ENCODE results near the gene DOCK6.

DNA sequence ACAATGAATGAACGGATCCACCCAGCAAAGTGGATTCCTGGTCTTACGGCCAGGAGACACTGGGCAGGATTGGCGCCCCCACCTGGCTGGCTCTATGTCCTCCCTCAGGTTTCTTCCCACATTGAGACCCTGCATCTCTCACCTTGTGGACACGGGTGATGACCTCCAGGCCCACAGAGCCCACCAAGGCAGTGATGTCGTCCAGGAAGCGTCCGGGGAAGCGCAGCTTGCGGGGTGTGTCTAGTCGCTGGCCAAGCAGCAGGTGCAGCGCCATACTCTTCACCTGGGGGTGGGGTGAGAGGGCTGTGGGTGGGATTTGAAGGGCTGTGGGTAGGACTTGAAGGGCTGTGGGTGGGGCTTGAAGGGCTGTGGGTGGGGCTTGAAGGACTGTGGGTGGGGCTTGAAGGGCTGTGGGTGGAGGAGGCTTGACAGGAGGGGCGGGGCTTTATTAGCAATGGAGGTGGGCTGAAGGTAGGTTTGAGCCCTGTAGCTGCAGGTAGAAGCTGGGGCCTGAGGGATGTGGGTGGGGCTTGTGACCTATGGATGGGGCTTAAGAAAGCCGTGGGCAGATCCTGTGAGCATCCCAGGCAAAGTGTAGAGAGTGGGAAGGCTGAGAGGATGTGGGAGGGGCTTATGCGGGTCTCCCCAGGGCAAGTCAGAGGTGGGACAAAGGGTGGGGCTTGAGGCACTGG is 35.0 kb downstream of the DOCK6 start:
- TF ChIP-seq CTCF (conservative IDR thresholded peaks at IDR 0.05 in 1 of 2, IDR thresholded peaks at IDR 0.05 in 1 of 2; ENCODE audit: low read depth in 1 of 2, low read length in 2 of 2) (no peak), EZH2 (IDR thresholded peaks at IDR 0.05; ENCODE audit: low read length, missing control alignments) (no peak)
